Activated naive CD8-positive, alpha-beta T cell (primary cell): ENCODE results near the gene SLC6A12.

Experiments
- H3K27ac Mint-ChIP-seq: one replicate; pipeline ENCODE4 v1.8.0; 2021; ENCODE audit warnings: mixed read lengths
- H3K27me3 Mint-ChIP-seq: one replicate; pipeline ENCODE4 v1.8.0; 2021; ENCODE audit warnings: mixed read lengths
- H3K36me3 Mint-ChIP-seq: one replicate; pipeline ENCODE4 v1.8.0; 2021; ENCODE audit warnings: mixed read lengths
- H3K4me1 Mint-ChIP-seq: one replicate; pipeline ENCODE4 v1.8.0; 2021; ENCODE audit warnings: low read depth, mixed read lengths
- H3K4me3 Mint-ChIP-seq: one replicate; pipeline ENCODE4 v1.8.0; 2021; ENCODE audit warnings: mild to moderate bottlenecking, mixed read lengths
- H3K9me3 Mint-ChIP-seq: one replicate; pipeline ENCODE4 v1.8.0; 2021; ENCODE audit warnings: low read depth, mixed read lengths

SLC6A12 gene

DNA sequence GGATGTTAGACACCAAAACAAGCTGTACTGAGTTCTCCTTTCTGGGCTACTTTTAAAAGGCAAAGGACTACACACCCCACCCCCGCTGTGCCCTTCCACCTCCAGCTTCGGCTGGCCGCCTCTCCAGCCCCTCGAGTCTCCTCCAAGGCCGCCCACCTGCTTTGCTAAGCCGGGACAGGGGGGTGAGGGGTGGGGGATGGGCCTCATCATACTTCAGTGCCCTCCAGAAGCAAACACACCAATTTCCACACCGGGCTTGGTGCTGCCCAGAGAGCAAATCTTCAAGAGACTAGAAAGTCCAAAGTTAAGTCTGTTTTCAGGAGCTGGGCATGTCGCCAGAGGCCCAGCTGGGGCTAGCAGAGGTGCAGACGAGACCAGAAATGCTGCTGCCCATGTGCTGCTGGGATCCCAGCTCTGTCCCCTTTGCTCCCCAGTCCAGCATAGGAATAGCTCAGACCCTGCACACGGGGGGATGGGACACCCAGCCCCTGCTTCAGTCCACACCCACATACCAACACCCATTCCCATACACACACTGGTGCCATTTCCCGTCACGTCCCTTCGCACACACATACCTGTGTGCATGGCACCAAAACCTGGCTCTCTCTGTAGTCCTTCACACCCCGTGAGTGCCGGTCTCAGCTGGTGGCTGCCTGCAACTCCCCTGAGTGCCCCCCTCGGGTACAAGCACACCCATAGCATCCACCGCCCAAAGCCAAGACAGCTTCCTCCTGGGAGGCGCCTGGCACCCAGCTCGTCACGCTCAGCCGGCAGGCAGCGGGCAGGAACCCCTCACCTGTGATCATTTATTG lies 1.0 kb downstream of the SLC6A12 start:
- Mint-ChIP-seq H3K9me3 (no peaks in the 10 kb centered on the region), H3K4me1 (no peaks in the 10 kb centered on the region), H3K36me3 (peaks cover 3% of the 10 kb centered on the region), H3K27me3 (peaks cover 23% of the 10 kb centered on the region), H3K27ac (no peak overlapping the region), H3K4me3 (no peak overlapping the region)

DNA sequence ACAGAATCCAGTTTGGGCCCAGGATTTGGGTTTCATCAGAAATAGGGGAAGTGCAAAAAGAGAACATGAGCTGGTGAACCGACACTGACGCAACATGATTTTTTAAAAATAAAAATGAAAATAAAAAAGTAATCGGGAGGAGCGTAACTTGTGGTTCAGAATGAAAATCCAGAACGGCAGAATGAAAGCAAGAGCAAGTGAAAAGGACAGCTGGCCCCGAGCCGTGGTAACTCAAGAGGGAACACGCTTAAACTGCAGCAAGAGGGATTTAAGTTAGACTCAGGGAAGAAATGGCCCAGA lies 1.6 kb downstream of the SLC6A12 start:
- Mint-ChIP-seq H3K36me3 (peaks cover 3% of the 10 kb centered on the region), H3K4me3 (no peak overlapping the region), H3K27me3 (peaks cover 25% of the 10 kb centered on the region), H3K4me1 (no peaks in the 10 kb centered on the region), H3K27ac (no peak overlapping the region), H3K9me3 (no peaks in the 10 kb centered on the region)

DNA sequence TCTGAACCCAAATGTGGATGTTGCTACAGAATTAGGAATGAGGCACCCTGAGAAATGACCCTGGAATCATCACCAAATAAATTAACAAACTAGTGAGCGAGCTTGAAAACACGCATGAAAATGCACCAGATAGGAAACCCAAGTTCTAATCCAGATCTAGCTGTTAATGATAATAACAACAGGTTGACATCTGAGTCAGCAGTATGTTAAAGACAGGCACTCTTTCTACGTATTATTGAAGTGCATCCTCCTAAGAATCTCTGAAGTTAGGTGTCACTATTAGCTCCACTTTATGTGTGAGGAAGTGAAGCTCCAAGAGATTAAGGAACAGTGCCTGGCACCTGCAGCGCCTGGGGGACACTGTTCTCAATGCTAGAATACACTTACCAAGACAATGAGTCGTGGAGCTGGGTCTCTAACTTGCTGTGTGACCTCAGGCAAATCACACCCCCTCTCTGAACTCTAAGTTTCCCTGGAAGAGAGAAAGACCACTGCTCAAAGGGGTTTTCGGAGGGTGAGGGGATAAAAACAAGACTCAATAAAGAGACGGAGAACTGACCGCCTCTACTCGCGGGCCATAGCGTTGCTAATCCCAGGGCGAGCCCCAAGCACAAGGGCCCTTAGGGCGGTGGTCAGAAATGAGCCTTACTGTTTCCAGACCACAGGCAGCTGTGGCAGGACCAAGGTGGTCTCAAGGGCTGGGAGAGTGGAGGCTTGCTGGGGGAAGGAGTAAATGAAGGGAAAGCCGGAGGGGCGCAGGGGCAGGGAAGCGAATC lies 2.1 kb downstream of the SLC6A12 start:
- Mint-ChIP-seq H3K4me1 (no peaks in the 10 kb centered on the region), H3K4me3 (no peak overlapping the region), H3K27ac (no peak overlapping the region), H3K36me3 (peaks cover 3% of the 10 kb centered on the region), H3K27me3 (peaks cover 27% of the 10 kb centered on the region), H3K9me3 (no peaks in the 10 kb centered on the region)

DNA sequence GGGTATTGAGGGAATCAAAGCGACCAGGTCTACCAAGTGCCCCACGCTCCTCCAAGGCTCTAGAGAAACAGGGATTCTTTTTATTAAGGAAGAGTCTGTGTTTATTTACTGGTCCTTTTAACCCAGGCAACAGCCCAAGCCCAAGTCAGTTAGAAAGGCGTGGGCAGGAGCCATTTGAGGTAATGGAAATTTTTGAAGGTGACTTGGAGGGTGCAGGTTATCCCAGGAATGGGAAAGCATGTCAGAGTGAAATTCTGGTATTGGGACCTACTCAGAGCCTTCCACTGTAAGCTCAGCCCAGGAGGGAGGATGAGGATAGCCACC lies 2.9 kb downstream of the SLC6A12 start:
- Mint-ChIP-seq H3K4me1 (no peaks in the 10 kb centered on the region), H3K36me3 (peaks cover 3% of the 10 kb centered on the region), H3K9me3 (no peaks in the 10 kb centered on the region), H3K27me3 (peaks cover 31% of the 10 kb centered on the region), H3K4me3 (no peak overlapping the region), H3K27ac (no peak overlapping the region)

DNA sequence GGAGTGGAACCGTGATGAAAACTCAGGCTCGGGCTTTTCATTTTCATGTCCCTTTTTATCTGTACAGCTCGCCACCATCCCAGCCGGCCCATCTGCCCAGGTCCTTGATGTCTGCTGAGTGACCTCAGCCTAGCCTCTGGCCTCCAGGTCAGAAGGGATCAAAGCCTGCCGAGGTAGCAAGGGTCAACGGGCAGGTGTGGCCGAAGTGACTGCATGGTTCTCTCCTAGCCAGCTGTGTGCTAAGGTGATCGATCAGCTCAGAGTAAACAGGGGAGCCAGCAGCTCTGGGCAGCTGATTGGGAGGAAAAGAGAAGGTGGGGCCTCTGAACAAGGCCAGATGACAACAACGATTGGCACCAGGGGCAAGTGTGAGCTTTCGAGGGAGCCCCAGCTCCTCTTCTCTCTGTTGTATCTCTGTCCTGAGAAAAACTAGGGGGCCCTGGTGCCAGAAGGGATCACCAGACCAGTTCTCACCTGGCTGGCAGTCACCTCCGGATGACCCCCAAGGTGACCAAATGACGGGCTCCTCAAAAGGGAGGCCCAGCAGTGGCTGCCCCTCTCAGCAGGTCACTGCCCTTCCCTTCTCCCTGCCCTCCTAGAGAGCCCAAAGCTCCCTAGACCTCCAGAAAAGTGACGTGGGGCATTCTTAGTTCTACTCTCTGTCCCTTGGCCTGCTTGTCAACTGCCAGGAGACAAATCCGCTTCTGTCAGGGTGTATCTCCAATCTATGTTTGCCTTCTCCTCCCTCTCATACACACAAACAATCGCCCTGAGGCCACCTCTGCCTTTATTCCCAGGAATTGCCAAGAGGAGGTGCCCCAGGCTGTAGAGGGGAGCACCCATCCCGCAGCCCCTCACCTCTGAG lies 3.4 kb downstream of the SLC6A12 start:
- H3K27ac Mint-ChIP-seq: no peak overlapping the region
- peaks cover 37% of the 10 kb centered on the region for H3K27me3 Mint-ChIP-seq
- H3K36me3 Mint-ChIP-seq: peaks cover 3% of the 10 kb centered on the region
- no peaks in the 10 kb centered on the region for H3K9me3 Mint-ChIP-seq
- no peaks in the 10 kb centered on the region for H3K4me1 Mint-ChIP-seq
- H3K4me3 Mint-ChIP-seq: no peak overlapping the region

DNA sequence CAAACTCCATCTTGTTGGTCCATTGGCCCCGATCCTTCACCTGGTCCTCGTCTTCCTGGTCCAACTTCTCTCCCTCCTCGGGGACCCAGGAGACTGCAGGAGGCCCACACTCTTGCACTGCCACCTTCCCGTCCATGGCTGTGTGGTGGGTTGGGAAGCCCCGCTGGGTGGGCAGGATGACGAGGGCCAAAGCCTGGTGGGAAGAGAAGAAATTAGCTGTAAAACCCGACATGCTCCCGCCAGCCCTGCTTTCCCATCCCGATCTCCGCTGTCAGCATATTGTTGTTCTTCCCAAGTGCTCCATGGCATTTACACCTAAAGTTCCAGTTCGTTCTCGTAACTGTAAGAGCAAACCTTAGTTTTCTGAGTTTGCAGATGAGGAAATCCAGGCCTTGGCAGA lies 4.1 kb downstream of the SLC6A12 start:
- no peak overlapping the region for H3K4me3 Mint-ChIP-seq
- peaks cover 3% of the 10 kb centered on the region for H3K36me3 Mint-ChIP-seq
- H3K27me3 Mint-ChIP-seq: peaks cover 39% of the 10 kb centered on the region
- no peaks in the 10 kb centered on the region for H3K9me3 Mint-ChIP-seq
- H3K4me1 Mint-ChIP-seq: no peaks in the 10 kb centered on the region
- H3K27ac Mint-ChIP-seq: no peak overlapping the region

DNA sequence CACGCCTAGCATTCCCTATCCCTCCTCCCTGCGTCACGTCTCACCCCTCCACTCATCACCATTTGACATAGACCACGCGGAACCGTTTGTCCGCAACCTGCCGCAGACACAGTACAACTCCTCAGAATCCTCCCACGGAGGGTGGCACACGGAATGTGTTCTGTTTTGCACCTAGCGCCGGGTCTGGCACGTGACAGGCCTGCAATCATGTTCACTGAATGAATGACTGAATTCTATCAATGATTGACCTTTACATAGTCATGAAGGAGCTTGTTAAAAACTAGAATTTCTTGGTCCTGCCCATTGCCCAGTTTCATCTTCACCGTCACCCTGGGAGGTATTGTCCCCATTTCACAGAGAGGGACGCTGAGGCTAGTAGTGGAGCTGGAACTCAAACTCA lies 4.7 kb downstream of the SLC6A12 start:
- Mint-ChIP-seq H3K27me3 (peaks cover 42% of the 10 kb centered on the region), H3K9me3 (no peaks in the 10 kb centered on the region), H3K4me3 (no peak overlapping the region), H3K27ac (no peak overlapping the region), H3K4me1 (no peaks in the 10 kb centered on the region), H3K36me3 (peaks cover 3% of the 10 kb centered on the region)

DNA sequence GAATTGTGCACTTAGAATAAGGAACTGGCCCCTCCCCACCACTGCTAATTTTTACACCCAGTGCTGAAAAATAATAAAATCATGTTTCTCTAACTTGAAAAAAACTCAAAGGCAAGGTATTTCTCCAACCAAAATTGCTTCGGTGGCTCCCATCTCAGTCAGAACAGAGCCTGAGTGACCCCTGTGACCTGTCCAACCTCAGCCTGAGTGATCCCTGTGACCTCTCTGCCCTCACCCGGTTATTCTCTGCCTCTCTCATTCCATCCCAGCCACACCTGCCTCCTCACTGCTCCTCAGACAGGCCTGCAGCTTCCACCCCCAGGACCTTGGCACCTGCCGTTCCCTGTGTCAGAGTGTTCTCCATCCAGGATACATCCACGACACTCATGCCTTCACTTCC lies 5.1 kb downstream of the SLC6A12 start:
- no peaks in the 10 kb centered on the region for H3K4me1 Mint-ChIP-seq
- H3K36me3 Mint-ChIP-seq: peaks cover 3% of the 10 kb centered on the region
- H3K27ac Mint-ChIP-seq: no peak overlapping the region
- peaks cover 41% of the 10 kb centered on the region for H3K27me3 Mint-ChIP-seq
- H3K4me3 Mint-ChIP-seq: no peak overlapping the region
- no peaks in the 10 kb centered on the region for H3K9me3 Mint-ChIP-seq

DNA sequence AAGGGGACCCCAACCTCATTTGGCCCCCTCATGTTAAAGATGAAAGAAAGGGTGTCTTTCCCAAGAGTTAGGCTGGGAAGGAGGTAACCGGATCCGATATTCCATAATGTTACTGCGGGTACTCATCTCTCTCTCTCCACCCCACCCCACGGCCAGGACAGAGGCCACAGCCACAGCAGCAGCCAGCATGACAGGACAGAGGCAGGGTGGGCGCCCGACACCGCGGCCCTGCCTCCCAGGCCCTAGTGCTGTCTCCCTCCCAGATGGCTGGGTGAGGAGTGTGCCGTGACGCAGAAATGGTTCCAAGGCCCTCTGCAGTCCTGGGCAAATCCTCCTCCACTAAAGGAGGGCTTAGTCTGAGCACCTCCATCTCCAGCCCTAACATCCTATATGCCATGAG lies 6.2 kb downstream of the SLC6A12 start:
- Mint-ChIP-seq H3K4me1 (no peaks in the 10 kb centered on the region), H3K4me3 (no peak overlapping the region), H3K27ac (no peak overlapping the region), H3K36me3 (peaks cover 3% of the 10 kb centered on the region), H3K9me3 (no peaks in the 10 kb centered on the region), H3K27me3 (peaks cover 37% of the 10 kb centered on the region)

DNA sequence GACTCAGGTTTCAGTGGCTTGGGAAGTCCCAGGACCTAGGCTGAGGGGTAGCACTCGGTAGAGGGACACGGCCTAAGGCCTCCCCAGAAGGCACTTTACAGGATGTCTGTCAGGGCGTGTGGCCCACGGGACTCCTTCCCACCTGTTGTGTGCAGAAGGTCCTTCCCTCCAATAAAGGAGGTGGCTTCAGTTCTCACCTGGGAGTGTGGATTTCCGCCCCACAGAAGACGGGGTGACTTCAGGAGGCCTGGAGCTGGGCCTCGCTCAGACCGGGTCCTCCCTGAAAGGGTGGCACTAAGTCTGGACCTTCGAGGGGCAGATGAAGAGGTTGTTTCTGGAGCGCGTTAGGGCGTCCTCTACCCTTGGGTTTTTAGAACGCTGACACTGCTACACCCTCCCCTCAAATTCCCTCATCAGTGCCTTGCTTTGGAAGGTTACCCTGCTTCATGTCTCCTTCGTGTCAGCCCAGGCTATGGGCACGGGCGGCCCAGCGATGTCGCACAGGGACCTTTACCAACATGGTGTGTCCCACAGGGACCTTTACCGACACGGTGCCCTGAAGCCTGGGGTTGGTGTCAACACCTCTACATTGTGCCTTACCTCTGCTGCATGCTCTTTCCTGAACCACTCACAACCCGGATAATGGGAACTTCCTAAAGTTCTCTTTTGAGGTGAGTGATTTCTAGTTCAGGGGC lies 7.1 kb downstream of the SLC6A12 start:
- Mint-ChIP-seq H3K27me3 (peaks cover 42% of the 10 kb centered on the region), H3K4me1 (peaks cover 2% of the 10 kb centered on the region), H3K36me3 (peaks cover 3% of the 10 kb centered on the region)

DNA sequence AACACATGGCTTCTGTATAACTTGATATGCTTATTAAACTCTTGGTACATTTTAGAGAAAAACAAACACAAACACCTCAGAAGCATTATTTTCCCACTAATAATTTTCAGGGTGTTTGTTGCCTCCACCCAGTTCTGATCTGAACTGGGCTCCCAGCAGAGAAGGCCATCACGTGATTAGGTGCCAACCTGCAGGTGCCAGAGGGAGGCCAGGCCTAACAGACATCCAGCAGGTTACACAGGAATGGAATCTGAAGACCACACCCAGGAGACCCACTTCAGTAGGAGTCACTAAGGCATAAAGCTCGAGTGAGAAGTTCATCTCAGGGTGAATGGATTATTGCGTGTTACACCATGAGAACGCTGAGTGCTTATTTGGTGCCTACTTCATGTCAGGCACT lies 8.9 kb downstream of the SLC6A12 start:
- H3K4me3 Mint-ChIP-seq: no peak overlapping the region
- H3K27ac Mint-ChIP-seq: no peak overlapping the region
- peaks cover 40% of the 10 kb centered on the region for H3K27me3 Mint-ChIP-seq
- H3K36me3 Mint-ChIP-seq: peaks cover 3% of the 10 kb centered on the region
- H3K4me1 Mint-ChIP-seq: peaks cover 2% of the 10 kb centered on the region
- H3K9me3 Mint-ChIP-seq: no peaks in the 10 kb centered on the region

More for the DNA sequence above, 7.1 kb downstream of the SLC6A12 start:
- no peaks in the 10 kb centered on the region for H3K9me3 Mint-ChIP-seq
- no peak overlapping the region for H3K4me3 Mint-ChIP-seq
- H3K27ac Mint-ChIP-seq: no peak overlapping the region

DNA sequence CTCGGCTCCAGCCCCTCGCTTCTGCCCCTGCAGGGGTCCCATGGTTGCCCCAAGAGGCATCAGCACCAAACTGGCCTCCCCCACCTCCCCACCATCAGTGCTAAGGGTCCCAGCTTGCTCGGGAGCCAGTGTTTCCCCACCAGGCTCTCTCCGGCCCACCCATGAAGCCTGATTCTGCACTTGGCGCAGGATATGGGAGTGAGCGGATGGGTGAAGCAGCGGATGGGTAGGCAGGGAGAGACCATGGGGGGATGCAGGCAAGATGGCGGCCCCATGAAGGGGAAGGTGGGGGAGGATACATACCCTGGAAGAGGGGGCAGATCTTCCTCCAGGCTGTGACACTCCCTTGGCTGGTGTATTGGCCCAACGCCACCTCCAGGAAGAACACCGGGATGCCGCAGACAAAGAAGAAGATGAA lies 9.7 kb downstream of the SLC6A12 start:
- Mint-ChIP-seq H3K4me3 (no peak overlapping the region), H3K36me3 (peaks cover 3% of the 10 kb centered on the region), H3K27ac (no peak overlapping the region), H3K4me1 (peaks cover 2% of the 10 kb centered on the region), H3K9me3 (no peaks in the 10 kb centered on the region), H3K27me3 (peaks cover 40% of the 10 kb centered on the region)

DNA sequence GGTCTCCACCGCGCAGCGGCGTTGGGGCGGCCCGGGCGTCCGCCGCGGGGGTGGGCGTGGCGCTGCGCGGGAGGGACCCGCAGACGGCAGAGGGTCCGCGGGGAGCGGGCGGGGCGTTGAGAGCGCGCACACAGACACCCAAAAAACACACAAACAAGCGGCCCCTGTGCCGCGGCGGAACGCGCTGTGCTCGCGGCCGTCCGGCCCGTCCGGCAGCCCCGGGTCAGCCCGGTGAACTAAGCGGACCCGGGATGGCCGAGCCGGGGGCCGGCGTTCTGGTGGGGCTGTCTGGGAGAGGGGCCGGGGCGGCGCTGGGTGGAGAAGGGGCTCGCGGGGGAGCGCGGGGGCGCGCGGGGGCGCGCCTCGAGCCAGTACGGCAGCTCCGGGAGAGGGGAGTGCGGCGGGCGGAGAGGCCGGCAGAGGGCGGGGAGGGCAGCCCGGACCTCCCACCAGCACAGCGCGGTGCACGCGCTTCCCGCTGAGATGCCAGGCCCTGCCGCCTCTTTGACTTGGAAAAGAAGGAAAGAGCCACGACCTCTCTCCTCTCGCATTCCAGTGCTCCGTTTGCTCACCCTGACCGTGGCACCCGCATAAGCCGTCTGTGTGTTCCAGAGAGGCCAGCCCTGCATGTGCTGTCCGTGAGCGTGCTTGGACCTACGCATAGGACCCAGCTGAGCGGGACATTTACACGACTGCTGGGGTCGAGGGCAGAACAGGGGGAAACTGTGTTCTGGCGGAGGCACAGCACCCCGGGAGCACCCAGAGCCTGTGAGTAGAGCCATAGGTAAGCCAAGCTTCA lies 10.3 kb downstream of the SLC6A12 start:
- Mint-ChIP-seq H3K27me3 (peaks cover 36% of the 10 kb centered on the region), H3K4me1 (peaks cover 2% of the 10 kb centered on the region), H3K36me3 (no peaks in the 10 kb centered on the region), H3K27ac (no peak overlapping the region), H3K4me3 (no peak overlapping the region), H3K9me3 (no peaks in the 10 kb centered on the region)

DNA sequence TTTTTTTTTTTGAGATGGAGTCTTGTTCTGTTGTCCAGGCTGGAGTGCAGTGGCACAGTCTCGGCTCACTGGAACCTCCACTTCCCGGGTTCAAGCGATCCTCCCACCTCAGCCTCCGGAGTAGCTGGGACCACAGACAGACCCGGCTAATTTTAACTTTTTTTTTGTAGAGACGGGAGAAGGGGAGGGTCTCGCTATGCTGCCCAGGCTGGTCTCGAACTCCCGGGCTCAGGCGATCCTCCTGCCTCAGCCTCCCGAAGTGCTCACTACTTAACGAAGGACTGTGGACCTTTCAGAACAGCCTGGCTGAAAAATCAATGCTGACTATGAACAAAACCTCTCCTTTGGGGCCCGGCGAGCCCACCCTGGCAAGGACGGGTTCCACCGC lies 10.9 kb downstream of the SLC6A12 start:
- Mint-ChIP-seq H3K4me3 (no peak overlapping the region), H3K36me3 (no peaks in the 10 kb centered on the region), H3K4me1 (peaks cover 2% of the 10 kb centered on the region), H3K27ac (no peak overlapping the region), H3K9me3 (no peaks in the 10 kb centered on the region), H3K27me3 (peaks cover 35% of the 10 kb centered on the region)
